UCSD-AML1 (cell line): Measurements from ENCODE around the gene ZNF37A.
"Not testable (repeated sequence)": the region's sequence is repeated elsewhere in the genome, so short reads cannot be mapped to it uniquely, and the experiment has no call there.

Experiments used
- DNase-seq: peaks from one replicate; lab custom pipeline; 2025; ENCODE audit not compliant: unreplicated experiment; lab: John Stamatoyannopoulos, UW

ZNF37A gene

DNA sequence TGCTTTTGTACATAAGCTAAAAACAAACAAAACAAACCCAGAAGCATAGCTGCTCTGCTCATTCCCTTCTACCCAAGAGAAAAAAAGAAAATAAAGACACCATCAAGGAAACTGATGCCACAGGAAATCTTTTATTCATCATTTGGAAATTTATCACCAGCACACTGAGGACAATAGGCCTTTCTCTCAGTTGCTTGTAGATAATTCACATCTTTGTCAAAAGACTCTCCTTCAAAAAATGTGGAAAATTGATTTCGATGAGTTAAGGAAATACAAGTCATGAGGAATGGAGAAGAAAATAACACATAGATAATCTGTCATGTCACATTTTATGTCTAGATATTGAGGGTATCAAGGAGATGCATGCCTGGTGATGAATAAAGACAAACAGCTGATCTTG, 53.5 kb downstream of the ZNF37A start:
- no peak for DNase-seq

DNA sequence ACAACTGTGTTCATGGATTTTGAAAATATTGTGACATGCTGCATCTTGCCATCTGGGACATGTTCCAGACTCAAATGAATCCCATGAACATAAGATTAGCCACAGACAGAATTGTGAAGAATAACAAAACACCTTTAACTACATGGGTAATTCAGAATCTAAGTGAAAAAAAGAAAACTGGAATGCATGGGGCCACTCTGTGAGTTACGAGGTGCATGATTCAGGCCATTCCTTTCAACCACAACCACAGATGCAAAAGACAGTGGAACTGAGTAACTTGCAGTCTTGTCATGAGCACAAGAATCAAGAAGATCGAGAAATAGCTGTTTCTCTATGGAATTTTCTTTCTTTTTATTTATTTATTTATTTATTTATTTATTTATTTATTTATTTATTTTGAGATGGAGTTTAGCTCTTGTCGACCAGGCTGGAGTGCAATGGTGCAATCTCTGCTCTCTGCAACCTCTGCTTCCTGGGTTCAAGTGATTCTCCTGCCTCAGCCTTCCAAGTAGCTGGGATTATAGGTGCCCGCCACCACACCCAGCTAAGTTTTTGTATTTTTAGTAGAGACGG, 56.8 kb downstream of the ZNF37A start:
- DNase-seq, result not testable (repeated sequence)

DNA sequence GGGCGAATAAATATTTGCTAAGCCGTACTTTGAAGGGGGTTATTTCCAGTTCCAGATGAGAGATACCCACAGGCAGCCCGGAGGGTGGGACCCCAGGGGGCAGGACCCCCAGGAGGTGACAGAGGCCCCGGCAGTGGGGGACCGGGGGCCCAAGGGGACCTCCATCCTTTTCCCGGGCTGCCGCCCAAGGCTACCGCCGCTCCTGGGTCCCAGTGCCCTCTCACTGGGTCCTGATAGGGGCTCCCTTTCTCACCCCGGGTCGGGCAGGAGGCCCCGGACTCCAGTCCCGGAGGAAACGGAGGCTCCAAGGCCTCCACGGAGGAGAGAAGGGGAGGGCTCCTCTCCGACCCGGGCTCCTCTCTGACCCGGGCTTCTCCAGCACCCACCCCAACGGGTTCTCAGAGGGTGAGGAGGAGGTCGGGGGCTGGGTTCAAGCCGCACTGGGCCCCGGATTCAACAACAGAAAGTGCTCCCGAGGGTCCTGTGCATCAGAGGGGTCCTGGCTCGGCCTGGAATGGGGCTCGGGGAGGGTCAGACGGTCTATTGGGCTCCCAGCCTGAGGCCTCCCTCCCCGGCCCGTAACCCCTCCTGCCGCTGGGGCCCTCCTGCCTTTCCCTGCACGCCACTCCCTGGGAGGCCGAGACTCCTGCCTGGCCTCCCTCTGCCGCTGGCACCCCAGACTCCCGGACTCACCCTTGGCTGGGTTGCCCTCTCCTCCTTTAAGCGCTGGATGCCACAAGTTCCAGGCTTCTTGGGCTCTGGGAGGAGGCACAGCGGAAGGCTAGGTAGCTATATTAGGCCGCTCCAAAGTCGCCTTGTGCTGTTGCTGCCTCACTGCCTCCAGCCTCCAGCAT, 62.5 kb downstream of the ZNF37A start:
- DNase-seq, result no peak

DNA sequence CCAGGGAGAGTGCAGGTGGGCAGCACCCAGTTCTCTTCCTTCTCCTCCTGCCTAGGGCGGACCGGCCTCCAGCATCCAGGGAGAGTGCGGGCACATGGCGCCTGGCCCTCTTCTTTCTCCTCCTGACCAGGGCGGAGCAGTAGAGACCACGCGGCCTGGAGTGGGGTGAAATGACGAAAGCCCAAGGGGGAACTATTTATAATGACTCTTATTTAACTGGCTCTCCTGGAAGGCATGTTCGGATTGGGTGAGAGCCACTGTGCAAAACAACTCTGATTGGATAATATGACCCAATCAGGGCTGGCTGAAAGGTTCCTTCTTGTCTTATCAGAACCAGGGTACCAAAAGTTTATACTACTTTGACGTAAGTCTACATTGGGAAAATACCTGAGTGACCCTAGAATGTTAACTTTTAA, 63.1 kb downstream of the ZNF37A start:
- no peak for DNase-seq

DNA sequence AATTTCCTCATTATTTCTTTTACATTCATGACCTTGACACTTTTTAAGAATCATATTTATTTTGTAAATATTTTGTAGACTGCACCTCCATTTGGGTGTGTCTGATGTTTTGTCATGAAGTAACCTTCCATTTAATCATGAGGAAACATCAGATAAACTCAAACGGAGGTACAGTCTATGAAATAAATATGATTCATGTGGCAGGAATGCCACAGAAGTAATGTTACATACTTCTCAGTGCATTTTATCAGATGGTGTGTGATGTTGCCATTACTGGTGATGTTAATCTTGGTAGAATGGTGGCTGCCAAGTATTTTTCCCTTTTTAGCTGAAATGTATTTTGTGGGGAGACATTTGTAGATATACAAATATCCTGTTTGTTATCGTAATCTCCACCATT, 64.9 kb downstream of the ZNF37A start:
- DNase-seq, result no peak

- no peak for DNase-seq
Measured at GRCh38 chr10:38163617-38164016, 69.5 kb downstream of the ZNF37A start.

GRCh38 chr10:38174336-38174735, 80.2 kb downstream of the ZNF37A start:
- no peak for DNase-seq

DNA sequence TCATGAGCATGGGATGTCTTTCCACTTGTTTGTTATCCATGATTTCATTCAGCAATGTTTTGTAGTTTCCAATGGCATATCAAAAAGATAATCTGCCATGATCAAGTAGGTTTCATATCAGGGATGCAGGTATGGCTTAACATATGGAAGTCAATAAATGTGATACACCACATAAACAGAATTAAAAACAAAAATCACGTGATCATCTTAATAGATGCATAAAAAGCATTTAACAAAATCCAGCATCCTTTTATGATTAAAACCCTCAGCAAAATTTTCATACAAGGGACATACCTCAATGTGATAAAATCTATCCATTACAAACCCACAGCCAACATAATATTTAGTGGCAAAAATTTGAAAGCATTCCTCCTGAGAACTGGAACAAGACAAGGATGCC, 90.3 kb downstream of the ZNF37A start:
- DNase-seq, result no peak
